HuH-7.5 (cell line): Measurements from ENCODE around the gene DFFB.

ENCODE experiments used
- DNase-seq: peaks from one replicate; pipeline ENCODE4 v3.0.0; 2011; ENCODE audit warnings: low spot score

Gene DFFB

GRCh38 chr1:3874736-3875135 lies 17.5 kb downstream of the DFFB start:
- DNase-seq, result no peak

- DNase-seq, result no peak
Measured at GRCh38 chr1:3876716-3877115, 19.4 kb downstream of the DFFB start.

GRCh38 chr1:3879099-3879498 lies 21.8 kb downstream of the DFFB start:
- no peak for DNase-seq

GRCh38 chr1:3879787-3880428 lies 22.6 kb downstream of the DFFB start:
- no peak for DNase-seq

- no peak for DNase-seq
Measured at GRCh38 chr1:3880429-3881192, 23.3 kb downstream of the DFFB start.

GRCh38 chr1:3881193-3881480 lies 23.9 kb downstream of the DFFB start:
- DNase-seq, result no peak

- DNase-seq, result no peak
Measured at GRCh38 chr1:3883194-3883925, 26.1 kb downstream of the DFFB start.

- DNase-seq, result no peak
Measured at GRCh38 chr1:3884966-3885365, 27.7 kb downstream of the DFFB start.

- no peak for DNase-seq
Measured at GRCh38 chr1:3885611-3886010, 28.3 kb downstream of the DFFB start.

GRCh38 chr1:3886106-3886670 lies 28.9 kb downstream of the DFFB start:
- no peak for DNase-seq

GRCh38 chr1:3886691-3887090 lies 29.4 kb downstream of the DFFB start:
- no peak for DNase-seq

- DNase-seq, result no peak
Measured at GRCh38 chr1:3888301-3888700, 31.0 kb downstream of the DFFB start.

- no peak for DNase-seq
Measured at GRCh38 chr1:3889936-3890335, 32.7 kb downstream of the DFFB start.

- DNase-seq, result no peak
Measured at GRCh38 chr1:3890389-3891328, 33.4 kb downstream of the DFFB start.

GRCh38 chr1:3891329-3891865 lies 34.1 kb downstream of the DFFB start:
- DNase-seq, result no peak

- DNase-seq, result no peak
Measured at GRCh38 chr1:3892748-3893147, 35.5 kb downstream of the DFFB start.

GRCh38 chr1:3893190-3893589 lies 35.9 kb downstream of the DFFB start:
- DNase-seq, result no peak

GRCh38 chr1:3894626-3895278 lies 37.5 kb downstream of the DFFB start:
- no peak for DNase-seq

- no peak for DNase-seq
Measured at GRCh38 chr1:3895279-3895950, 38.1 kb downstream of the DFFB start.

GRCh38 chr1:3895951-3896325 lies 38.7 kb downstream of the DFFB start:
- no peak for DNase-seq
